GM19468 (cell line): ENCODE results near the gene NOC4L.

ENCODE experiments used
- ATAC-seq: cut with Tn5 transposase; IDR thresholded peaks from one replicate; pipeline ENCODE4 v1.9.1; 2021; ENCODE audit warnings: mild to moderate bottlenecking, moderate library complexity, moderate number of reproducible peaks; ENCODE audit not compliant: unreplicated experiment; ENCODE audit errors: extremely low read depth

The NOC4L gene

DNA sequence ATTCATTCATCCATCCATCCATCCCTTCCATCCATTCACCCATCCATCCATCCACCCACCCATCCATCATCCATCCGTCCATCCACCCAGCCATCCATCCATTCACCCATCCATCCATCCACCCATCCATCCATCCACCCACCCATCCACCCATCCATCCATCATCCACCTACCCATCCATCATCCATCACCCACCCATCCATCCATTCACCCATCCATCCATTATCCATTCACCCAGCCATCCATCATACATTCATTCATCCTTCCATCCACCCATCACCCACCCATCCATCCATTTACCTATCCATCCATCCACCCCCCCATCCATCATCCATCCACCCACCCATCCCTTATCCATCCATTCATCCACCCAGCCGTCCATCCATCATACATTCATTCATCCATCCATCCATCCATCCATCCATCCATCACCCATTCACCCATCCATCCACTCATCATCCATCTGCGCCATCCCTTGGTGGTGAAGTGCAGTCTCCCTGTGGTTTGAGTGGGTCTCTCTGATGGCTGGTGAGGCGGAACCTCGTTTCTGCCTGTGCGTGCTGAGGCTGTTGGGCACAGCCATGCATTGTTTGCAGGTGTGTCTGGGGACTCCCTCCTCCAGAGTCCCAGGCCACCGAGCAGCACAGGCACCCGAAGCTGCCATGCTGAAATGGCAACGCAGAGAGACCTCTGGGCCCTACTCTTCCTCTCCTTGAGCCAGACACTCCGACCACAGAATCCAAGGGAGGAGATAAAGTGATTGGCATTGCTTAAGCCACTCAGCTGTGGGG lies 22.7 kb downstream of the NOC4L start:
- ATAC-seq = no peak

DNA sequence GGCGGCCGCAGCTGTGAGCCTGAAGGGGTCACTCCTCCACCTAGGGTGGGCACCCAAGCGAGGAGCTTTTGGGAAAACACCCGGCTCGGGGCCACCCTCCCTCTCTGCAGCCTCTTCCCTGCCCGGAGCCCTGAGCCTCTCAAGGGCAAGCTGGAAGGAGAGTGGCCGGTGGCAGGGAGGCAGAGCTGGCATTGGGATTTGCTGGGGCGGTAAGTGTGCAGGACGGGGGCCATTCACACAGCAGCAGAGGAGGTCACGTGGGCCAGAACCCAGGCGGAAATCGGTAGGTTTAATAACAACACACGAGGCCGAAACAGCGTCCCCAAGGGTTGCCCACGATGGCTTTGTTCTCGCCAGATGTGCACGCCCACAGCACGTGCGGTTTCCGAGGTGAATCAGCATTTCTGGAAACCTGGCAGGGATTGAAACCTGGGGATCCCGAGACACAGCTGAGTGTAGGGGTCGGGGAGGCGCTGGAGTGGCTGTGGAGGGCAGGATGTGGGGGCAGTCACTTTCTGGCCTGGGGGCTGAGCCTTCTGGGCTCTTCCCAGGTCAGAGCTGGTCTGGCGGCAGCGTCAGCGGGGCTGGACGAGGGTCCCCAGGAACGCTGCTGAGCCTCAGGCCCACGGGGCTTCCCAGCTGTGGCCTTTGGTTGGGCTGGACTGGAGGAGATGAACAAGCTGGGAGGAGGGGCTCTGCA lies 23.5 kb downstream of the NOC4L start:
- no peak for ATAC-seq

DNA sequence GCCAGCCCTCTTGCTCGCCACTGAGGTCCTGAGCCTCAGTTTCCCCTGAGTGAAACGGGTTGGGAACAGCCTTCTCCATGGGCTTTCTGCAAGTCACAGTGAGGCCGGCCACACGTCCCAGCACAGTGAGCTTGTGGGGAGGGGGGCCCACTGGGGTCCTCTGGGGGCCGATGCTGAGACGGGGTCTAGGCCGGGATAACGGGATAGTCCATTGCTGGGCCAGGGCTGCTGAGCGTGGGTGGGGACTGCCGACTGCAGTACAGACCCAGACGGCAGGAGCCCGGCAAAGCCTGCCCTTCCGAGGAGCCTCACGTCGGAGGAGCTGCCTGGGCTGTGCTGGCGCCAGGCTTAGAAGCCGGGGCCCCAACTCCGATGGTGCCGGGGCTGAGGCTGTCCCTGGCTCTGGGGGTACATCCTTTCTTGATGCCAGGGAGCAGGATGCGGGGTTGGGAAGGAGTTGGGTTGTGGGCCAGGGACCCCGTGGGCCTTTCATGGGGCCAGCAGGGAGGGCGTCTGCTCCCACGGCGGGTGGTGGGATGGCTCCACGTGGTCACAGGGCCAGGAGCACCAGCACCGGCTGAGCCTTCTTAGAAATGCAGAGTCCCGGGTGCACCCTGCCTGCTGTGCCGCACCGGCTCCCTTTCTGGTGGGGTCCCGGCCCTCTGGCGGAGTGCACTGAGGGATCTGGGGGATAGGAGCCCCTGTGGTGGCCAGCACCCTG lies 24.2 kb downstream of the NOC4L start:
- ATAC-seq = no peak

DNA sequence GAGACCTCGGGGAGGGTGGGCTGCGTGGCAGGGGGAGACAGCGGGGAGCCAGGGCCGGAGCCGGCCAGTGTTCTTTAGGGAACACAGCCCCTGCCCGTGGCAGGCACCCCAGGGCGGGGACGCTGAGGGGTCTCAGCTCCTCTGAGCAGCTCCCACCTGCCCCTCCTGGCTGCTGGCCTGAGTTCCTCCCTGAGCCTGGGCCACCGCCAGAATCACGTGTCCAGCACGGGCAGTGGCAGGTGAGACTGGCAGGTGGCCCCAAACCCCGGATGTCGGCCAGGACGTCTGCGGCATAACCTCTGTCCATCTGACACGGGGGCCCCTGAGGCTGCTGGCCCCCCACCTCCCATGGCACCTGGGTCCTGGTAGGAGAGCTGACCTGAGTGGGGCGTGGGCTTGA lies 25.1 kb downstream of the NOC4L start:
- ATAC-seq = no peak

DNA sequence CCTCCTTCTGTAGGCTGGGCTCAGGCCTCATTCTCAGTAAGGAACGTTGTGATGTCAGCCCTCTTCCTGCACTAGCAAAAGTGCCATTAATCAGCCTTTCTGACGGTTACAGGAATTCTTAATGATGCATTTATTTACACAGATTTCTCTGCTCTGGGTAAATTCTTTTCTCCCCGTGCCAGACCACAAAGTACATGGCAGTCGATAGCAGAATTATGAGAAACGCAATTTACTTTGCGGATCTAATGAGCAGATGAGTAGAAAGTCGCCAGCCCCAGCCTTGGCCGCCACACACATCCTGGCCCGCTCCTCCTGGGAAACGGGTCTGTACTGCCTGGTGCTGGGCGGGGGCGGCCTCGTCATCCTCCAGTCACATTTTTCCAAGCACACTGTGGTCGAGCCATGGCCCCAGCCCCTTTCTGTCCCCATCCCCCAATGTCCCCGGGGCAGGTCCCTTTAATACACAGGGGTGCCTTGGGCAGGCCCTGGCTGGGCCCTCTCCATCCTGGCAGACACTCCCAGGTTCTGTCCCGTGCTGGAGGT lies 25.9 kb downstream of the NOC4L start:
- ATAC-seq = no peak

DNA sequence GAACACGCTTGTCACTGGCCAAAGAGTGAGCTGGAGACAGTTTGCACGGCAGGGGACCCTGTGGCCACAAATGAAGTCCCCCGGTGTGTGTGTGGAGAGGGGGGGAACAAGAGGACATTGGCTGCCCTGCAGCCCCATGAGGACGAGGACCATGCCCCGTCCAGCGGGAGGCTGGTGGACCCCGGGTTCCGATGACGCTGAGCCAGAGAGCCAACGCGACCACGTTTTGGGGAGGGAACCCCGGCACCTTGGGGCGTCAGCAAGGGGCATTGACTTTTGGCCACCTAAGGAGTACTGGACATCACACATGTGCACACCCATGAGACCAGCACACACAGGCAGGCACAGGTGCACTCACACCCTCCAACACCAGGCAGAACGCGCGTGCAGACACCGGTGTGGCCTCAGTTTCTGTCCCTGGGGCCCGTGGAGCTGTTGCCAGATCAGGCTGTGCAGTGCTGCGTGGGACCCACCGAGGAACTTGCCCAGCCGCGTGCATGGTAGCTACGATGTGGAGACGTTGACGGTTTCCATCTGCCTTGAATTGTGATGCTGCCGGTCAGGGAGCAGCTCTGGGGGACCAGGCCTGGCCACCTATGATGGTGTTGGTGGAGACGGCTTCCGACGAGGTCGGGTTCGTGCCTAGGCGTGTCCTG lies 26.5 kb downstream of the NOC4L start:
- no peak for ATAC-seq

DNA sequence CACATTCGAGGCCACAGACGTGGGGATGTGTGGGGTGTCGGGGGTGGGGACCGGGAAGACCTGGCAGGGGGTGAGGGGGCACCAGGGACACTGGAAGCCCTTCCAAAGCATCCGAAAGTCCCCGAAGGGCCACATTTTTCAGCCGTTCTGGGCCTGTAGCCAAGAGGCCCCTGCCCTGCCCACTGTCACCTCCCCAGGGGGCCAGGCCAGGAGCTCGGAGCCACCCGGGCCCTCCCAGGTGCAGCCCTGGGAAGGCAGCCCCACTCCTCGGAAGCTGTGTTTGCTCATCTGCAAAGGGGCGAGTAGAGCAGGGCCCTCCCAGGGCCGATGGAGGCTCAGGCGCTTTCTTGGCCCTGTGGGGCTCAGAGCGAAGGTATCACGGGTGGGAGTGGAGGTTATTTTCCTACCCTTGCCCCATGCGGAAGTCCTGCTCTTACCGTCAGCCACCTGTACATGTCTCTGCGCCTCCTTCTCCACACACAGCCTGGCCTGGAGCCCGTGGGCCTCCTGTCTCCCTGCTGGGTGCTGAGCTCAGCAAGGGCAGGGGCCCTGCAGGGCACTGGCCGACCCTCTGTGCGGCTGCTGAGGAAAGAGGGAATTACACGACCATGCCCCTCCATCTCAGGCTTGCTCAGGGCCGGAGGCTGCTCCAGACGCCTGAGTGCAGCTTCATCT lies 27.2 kb downstream of the NOC4L start:
- no peak for ATAC-seq

DNA sequence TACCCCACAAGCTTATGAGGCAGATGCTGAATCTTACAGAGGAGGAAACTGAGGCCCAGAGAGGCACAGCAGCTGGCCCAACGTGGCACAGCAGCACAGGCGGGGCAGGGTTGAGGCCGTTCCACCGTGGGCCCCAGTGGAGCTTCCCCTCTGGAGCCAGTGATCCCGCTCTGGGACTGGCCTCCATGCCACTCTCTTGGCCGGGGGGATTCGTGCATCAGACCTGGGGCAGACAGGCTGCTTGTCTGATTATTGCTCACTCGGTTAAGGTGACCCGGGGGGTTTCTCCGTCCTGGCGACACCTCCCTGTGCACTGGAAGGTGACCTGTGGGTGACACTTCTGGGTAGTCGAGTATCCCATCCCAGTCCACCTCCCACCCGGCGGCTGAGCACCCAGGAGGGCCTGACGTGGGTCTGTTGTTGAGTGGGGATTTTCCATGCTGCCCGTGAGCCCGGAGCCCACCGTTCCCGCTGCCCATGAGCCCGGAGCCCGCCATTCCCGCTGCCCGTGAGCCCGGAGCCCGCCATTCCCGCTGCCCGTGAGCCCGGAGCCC lies 27.8 kb downstream of the NOC4L start:
- no peak for ATAC-seq

DNA sequence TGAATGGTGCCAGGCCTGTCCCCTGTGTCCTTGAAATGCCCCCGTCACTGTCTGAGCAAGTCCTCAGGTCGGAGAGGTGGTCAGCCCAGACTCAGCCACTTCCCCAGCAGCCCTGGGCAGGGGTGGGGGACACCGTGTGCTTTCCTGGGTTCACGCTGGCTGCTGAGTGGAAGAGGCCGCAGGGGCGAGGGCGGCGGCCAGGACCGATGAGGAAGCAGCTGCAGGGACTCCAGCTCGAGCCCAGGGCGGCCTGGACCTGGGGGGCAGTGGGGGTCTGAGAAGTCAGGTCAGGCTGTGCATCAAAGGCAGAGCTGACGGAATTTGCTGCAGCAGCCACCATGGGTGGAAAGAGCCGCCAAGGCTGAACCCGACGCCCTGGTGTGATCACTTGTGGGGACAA lies 28.4 kb downstream of the NOC4L start:
- no peak for ATAC-seq

DNA sequence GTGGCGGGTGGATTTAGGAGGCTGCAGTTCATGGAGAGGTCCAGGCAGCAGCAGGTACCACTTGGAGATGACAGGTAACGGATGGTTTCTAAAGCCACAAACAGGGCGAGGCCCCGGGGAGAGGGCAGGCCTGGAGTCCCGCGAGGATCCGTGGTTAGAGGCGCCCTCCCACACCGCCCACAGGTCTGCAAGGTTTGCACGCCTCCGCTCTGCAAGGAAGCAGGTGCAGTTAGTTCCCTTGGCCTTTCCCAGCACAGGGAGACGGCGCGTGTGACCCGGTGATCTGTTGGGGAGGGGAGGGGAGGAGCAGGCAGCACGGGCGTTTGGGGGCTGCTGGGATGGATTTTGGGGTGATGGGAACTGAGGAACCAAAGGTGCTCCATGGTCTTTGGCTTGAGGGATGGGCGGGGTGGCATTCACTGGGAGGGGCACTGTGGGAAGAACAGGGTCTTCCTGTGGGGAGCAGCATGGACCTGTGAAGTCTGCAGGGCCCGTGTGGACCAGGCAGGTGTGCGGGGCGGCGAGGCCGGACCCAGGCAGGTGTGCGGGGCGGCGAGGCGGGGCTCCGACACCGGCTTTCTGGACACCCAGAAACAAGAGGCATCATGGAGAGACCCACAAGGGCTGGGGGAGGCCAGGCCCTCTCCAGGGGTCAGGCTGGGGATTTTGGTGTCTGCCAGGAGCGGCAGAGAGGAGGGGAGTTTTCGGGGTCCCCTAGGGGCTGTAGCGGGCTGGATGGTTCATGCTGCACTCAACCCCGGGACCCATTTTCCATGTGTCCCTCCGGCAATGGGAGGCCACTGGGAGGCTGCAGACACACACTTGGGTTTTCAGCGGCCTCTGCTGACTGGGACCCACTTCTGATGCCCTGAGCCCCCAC lies 29.1 kb downstream of the NOC4L start:
- no peak for ATAC-seq

DNA sequence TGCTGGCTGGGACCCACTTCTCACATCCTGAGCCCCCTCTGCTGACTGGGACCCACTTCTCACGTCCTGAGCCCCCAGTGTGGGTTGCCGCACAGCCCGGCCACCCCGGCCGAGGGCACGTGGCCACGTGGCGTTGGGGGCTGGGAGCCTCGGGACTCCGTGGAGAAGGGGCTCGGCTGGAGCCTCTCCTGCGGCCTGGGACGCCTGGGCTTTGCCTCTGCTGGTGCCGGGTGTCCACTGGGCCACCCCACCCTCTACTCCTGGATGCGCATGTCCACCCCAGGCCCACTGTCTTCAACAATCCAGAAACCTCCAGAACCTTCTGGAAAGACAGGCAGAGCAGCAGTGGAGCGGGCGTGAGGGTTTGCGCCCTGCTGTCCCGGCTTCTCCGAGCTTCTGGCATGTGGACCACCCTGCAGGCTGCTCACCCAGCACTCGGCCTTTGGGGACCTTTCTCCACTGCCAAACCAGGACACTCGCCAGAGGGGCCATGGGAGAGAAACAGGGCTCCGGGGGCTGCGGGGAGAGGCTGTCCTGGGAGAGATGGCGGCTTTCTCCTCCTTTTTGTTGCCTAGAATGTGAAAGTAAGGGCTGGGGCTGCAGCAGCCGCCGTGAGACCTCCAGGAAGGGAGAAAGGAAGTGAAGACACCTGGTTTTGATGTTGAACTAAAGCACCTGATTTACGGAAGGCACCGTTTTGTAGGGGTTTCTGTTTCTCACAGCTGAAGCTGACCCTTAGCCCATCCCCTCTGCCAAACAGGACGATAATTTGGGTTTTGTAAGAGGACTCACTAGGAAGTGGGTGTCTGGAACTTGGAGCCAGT lies 30.0 kb downstream of the NOC4L start:
- no peak for ATAC-seq

DNA sequence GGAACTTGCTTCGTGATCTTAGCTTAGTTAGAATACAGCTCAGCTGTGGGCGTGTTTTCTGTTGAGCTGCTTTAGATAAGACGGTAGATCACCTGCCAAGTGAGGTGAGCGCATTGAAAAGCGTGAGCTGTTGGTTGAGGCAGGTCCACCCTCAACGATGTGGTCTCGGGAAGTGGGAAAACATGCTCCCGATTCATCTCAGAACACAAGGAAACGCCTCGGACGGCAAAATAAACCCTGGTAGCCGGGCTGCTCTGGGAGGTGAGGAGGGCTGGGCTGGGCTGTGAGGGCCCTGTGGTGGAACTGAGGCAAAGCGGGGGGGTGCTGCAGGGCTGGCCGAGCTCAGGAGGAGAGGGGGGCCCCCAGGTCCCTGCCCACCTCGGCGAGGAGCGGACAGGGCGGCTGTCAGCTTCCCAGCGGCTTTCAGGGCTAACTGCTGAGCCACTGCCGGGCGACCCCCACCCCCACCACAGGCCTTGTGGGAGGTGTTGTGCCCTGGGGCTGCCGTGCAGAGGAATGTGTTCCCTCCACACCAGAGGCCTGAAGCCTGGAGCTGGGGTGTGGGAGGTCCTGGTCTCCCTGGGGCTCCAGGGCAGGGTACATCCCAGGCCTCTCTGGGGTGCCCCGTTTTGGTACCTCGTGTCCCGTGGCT lies 30.7 kb downstream of the NOC4L start:
- no peak for ATAC-seq

DNA sequence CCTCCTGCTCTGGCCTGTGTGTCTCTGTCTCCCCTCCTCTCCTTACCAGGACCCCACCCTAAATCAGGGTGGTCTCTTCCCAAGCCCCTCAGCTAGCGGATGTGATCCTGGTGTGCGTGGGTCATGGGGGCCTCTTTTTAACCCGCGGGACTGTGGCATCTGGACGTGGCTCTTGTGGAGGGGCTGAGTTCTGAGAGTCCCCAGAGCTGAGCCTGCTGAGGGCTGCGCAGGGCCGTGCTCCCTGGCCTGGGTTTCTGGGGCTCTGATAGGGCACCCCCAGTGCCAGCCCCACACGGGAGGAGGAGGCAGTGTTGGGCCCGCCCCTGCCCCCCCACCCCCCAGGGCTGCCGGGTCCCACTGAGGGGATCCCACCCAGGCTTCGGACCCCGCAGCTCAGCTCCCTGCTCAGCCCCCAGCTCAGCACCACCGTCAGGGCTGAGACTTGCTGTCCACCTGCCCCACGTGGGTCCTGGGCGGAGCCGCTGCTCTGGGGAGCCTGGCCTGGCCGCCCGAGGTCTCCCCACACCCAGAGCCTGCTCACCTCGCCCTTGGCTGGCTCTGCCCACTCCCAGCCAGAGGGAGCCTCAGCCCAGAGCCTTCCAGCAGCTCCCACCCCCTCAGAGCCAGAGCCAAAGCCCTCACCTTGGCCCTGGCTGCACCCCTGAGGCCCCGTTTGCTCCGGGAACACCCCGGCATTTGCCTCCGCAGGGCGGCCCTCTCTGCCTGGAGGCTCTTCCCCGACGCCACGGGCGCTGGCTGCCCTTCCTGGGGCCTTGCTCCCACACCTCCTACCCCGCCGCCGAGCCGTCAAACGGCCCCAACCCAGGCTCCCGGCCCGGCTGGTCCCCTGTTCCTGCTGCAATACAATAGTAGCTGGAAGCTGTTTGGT lies 31.5 kb downstream of the NOC4L start:
- no peak for ATAC-seq

DNA sequence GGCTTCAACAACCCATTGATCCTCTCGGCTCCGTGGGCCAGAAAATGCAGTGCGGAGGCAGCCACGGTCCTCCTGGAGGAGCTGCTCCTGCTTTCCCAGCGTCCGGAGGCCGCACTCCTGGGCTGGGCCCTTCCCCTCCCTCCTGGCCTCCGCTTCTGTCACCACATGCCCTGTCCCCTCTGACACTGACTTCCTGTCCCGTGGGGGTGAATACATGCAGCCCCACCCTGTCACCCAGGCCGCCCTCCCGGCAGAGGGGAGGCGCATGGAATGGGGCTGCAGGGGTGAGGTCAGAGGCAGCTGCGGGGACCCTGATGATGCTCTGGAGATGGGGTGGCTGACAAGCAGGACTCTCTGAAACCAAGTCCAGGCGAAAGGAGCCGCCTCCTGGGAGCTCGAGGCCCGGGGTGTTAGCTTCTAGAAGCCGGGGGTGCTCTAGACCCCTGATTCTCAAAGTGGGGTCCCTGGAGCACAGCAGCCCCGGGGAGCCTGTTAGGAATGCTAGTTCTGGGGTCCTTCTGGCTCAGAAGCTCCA lies 32.2 kb downstream of the NOC4L start:
- ATAC-seq = no peak

DNA sequence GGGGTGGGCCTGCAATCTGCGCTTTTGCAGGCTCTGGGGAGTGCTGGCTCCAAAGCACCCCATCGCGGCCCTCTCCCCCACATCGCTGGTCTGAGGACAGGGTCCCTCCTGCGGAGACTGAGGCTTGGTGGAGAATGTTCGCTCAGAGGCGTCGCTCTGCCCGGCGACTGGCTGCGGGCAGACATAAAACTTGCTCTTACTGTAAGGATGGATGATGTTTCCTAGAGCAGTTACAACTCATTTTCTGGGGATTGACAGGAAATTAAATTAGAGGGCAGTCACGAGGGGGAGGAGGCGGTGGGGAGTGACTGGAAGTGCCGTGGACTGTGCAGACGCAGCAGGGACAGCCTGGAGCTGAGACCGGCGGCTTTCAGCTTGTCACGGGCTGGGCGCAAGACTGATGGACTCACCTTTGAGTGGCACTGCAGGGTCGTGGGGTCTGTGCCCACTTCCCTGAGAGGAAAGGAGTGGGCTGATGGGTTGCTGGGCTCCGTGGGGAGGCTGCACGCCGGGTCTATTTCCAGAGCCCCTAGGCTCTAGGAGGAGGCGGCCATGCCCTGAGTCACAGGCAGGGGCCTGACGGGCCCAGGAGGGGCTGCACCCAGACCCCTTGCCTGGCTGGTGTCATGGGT lies 32.8 kb downstream of the NOC4L start:
- no peak for ATAC-seq

DNA sequence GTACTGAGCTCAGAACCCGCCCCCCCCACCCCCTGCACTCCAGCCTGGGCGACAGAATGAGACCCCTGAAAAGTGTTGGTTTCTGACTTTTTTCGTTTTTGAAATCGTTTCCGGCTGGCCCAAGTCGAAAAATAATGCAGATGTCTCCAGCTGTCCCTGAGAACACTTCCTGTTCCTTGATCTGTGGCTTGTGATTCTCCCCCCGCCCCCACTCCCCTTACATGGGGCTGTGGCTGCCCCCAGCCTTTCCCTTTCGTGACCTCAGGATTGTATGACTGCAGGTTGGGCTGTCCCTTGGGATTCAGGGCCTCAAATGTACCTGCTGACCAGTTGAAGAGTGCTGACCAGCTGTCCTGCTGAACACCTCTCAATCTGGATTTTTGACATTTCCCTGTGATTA lies 34.1 kb downstream of the NOC4L start:
- no peak for ATAC-seq
